GM21515 (cell line): ENCODE results near the gene C9orf78.

Experiments used
- ATAC-seq: cut with Tn5 transposase; IDR thresholded peaks from one replicate; pipeline ENCODE4 v1.9.1; 2021; ENCODE audit not compliant: unreplicated experiment

The C9orf78 gene

GRCh38 chr9:129835128-129835859 is at the start of gene C9orf78, which contains the start of gene USP20:
Gene C9orf78 (minus strand): TSS chr9:129835275. CDS start chr9:129835221, 54 bp downstream.
Gene USP20 (plus strand): TSS chr9:129835458. CDS start chr9:129852556, 17,098 bp downstream.
- peak; percentile 89 for ATAC-seq

- peak; percentile 36 for ATAC-seq
Measured at GRCh38 chr9:129884220-129885017, 49.3 kb upstream of the C9orf78 start.

- ATAC-seq: no peak
Measured at GRCh38 chr9:129881547-129882324, 46.7 kb upstream of the C9orf78 start.

GRCh38 chr9:129880654-129881546 is 45.8 kb upstream of the C9orf78 start:
- no peak for ATAC-seq

GRCh38 chr9:129879991-129880653 is 45.0 kb upstream of the C9orf78 start:
- no peak for ATAC-seq

- ATAC-seq: no peak
Measured at GRCh38 chr9:129879103-129879699, 44.1 kb upstream of the C9orf78 start.

- no peak for ATAC-seq
Measured at GRCh38 chr9:129878291-129878690, 43.2 kb upstream of the C9orf78 start.

GRCh38 chr9:129876815-129877214 is 41.7 kb upstream of the C9orf78 start:
- no peak for ATAC-seq

- ATAC-seq: no peak
Measured at GRCh38 chr9:129875687-129876395, 40.8 kb upstream of the C9orf78 start.

- ATAC-seq: no peak
Measured at GRCh38 chr9:129875181-129875611, 40.1 kb upstream of the C9orf78 start.

GRCh38 chr9:129874261-129875101 is 39.4 kb upstream of the C9orf78 start:
- no peak for ATAC-seq

GRCh38 chr9:129873563-129874190 is 38.6 kb upstream of the C9orf78 start:
- ATAC-seq: no peak

GRCh38 chr9:129871046-129871445 is 36.0 kb upstream of the C9orf78 start:
- no peak for ATAC-seq

GRCh38 chr9:129869585-129870501 is 34.8 kb upstream of the C9orf78 start:
- ATAC-seq: no peak

- no peak for ATAC-seq
Measured at GRCh38 chr9:129868872-129869486, 33.9 kb upstream of the C9orf78 start.
